Retinal pigment epithelial cell (primary cell): ENCODE measurements around the gene FARS2.
"Not testable (repeated sequence)": the region's sequence is repeated elsewhere in the genome, so short reads cannot be mapped to it uniquely, and the experiment has no call there.

Source experiments
- DNase-seq: peaks from one replicate; pipeline ENCODE4 v3.0.0-alpha.2; 2010; ENCODE audit warnings: low read depth
- H3K4me3 ChIP-seq: 2 replicates; pipeline ENCODE4 v1.5.1; 2011; ENCODE audit warnings: mild to moderate bottlenecking, low read length, control low read depth, moderate library complexity
- CTCF ChIP-seq: conservative IDR thresholded peaks from 2 replicates; pipeline ENCODE4 v1.5.1; 2011; ENCODE audit warnings: low read depth, low read length, control low read depth, inconsistent platforms

Gene FARS2

GRCh38 chr6:5783584-5784089, 522.3 kb downstream of the FARS2 start:
- H3K4me3 ChIP-seq: no peak overlapping the region
- TF ChIP-seq CTCF: no peak
- DNase-seq: no peak

GRCh38 chr6:5785249-5785648, 523.9 kb downstream of the FARS2 start:
- DNase-seq: no peak
- no peak overlapping the region for H3K4me3 ChIP-seq
- TF ChIP-seq CTCF: no peak

- no peak for TF ChIP-seq CTCF
- H3K4me3 ChIP-seq: no peak overlapping the region
- no peak for DNase-seq
Measured at GRCh38 chr6:5786321-5786968, 525.1 kb downstream of the FARS2 start.

GRCh38 chr6:5786969-5787720, 525.8 kb downstream of the FARS2 start:
- no peak overlapping the region for H3K4me3 ChIP-seq
- no peak for TF ChIP-seq CTCF
- DNase-seq: no peak

GRCh38 chr6:5789426-5789825, 528.1 kb downstream of the FARS2 start:
- not testable (repeated sequence) for DNase-seq, H3K4me3 ChIP-seq

- not testable (repeated sequence) for H3K4me3 ChIP-seq, DNase-seq
Measured at GRCh38 chr6:5796555-5796954, 535.2 kb downstream of the FARS2 start.

GRCh38 chr6:5806406-5806805, 545.1 kb downstream of the FARS2 start:
- DNase-seq, H3K4me3 ChIP-seq: not testable (repeated sequence)

GRCh38 chr6:5809450-5809849, 548.1 kb downstream of the FARS2 start:
- DNase-seq: no peak
- H3K4me3 ChIP-seq: no peak overlapping the region
- TF ChIP-seq CTCF: no peak
